ENCODE data around the gene EFCAB12. TPM values are rescaled to one million over a fixed set of nuclear protein-coding genes. Genes with fewer than 3 reads are reported as not detected.

EFCAB12 gene
- total and polyA plus RNA-seq, 2 of the 8 experiments (the other 6 are each of a cell fraction or from before 2014, with no cell fraction given), result 0.60 to 0.99 TPM

DNA sequence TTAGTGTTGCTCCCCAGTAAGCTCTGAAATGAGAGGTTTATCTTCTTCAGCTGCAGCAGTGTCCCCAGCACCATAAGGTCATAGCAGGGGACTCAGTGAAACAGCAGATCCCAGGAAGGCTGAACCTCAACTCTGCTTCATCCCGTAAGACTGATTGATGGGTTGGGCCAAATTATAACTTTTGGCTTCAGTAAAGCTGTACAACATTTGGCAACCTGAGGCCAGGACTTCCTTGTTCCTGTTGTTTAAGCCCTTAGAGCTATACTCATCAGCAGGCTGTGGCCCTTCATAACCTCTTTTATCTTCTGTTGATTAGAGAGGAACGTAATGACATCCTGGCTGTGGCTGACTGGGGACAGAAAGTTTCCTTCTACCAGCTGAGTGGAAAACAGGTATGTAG lies 40.6 kb upstream of the EFCAB12 start:
- Histone ChIP-seq H3K14ac (ENCODE audit: insufficient read length) (no peak overlapping the region), H3K18ac (ENCODE audit: extremely low read depth, low read length) (no peak overlapping the region), H2BK120ac (replicated peaks; ENCODE audit: low read depth, low read length) (no peak overlapping the region), H2BK15ac (ENCODE audit: low read length) (no peak overlapping the region), H3K27ac (ENCODE audit: low read depth, low read length) (no peak overlapping the region), H3K27me3 (replicated peaks in 1 of 4; ENCODE audit: control insufficient read depth in 3 of 4, extremely low read depth in 1 of 4, insufficient read depth in 3 of 4, low read length in 3 of 4) (no peaks in the 10 kb centered on the region), H3K4me2 (ENCODE audit: insufficient read depth in 1 of 2, low read depth in 2 of 2, low read length in 2 of 2) (no peak overlapping the region), H2AK5ac (ENCODE audit: low read depth, low read length) (no peak overlapping the region), H3K23me2 (ENCODE audit: low read depth, low read length) (no peaks in the 10 kb centered on the region; the same call in 1 of the 2 replicates), H3K4me3 (ENCODE audit: extremely low read depth in 1 of 4, insufficient read depth in 2 of 4, low read depth in 3 of 4, low read length in 4 of 4) (no peak overlapping the region), H3K23ac (ENCODE audit: insufficient read length) (no peak overlapping the region), H2BK5ac (ENCODE audit: low read depth, low read length) (no peak overlapping the region), H2BK12ac (ENCODE audit: low read depth, low read length) (no peak overlapping the region), H3K9me3 (ENCODE audit: insufficient read depth in 2 of 2, low read depth in 1 of 2, low read length in 1 of 2) (no peaks in the 10 kb centered on the region), H2BK20ac (ENCODE audit: low read length) (no peak overlapping the region), H4K20me1 (replicated peaks in 1 of 2; ENCODE audit: control insufficient read depth in 1 of 2, insufficient read depth in 2 of 2, low read length in 2 of 2) (no peaks in the 10 kb centered on the region), H4K8ac (ENCODE audit: extremely low read depth, insufficient read depth, low read length) (no peak overlapping the region), H3K79me1 (ENCODE audit: low read depth, low read length) (no peaks in the 10 kb centered on the region), H3K9ac (replicated peaks in 1 of 4; ENCODE audit: extremely low read depth in 1 of 4, low read depth in 3 of 4, low read length in 3 of 4) (no peak overlapping the region), H3K4ac (replicated peaks; ENCODE audit: insufficient read length, low read depth, low read length) (no peak overlapping the region), H3K56ac (replicated peaks; ENCODE audit: insufficient read length, low read depth, low read length) (no peak overlapping the region), H2AFZ (ENCODE audit: low read length) (no peak overlapping the region), H3K79me2 (ENCODE audit: control insufficient read depth in 1 of 2, insufficient read depth in 2 of 2, low read length in 2 of 2) (no peaks in the 10 kb centered on the region), H4K5ac (ENCODE audit: insufficient read length, low read depth, low read length) (no peak overlapping the region), H3K36me3 (ENCODE audit: control insufficient read depth in 2 of 4, insufficient read depth in 4 of 4, low read length in 3 of 4) (peaks cover 0 to 14% (median 4%) of the 10 kb centered on the region in 4 experiments; a peak in 5 of 8 replicates), H3K4me1 (replicated peaks in 1 of 4; ENCODE audit: control insufficient read depth in 3 of 4, insufficient read depth in 4 of 4, low read length in 3 of 4) (no peaks in the 10 kb centered on the region), H4K91ac (replicated peaks; ENCODE audit: insufficient read length, low read length) (no peak overlapping the region)
- DNase-seq (ENCODE audit: low read depth in 1 of 2, low spot score in 2 of 2), result no peak
- 96% methylated on average over 2 of the region's 2 CpGs; no CpG with 5 or more reads in 1 of the 2 experiments for WGBS, 2 experiments (ENCODE audit: extremely low coverage in 1 of 2, insufficient coverage in 1 of 2, insufficient read length in 1 of 2, insufficient replicate concordance in 2 of 2, low coverage in 1 of 2, low lambda C conversion rate in 2 of 2, missing lambda C conversion rate in 1 of 2)
- no peak for FAIRE-seq
- POLR2A ChIA-PET (ENCODE audit: partially characterized antibody), result no interaction called here
- TF ChIP-seq POLR2A (IDR thresholded peaks at IDR 0.05; ENCODE audit: control extremely low read depth in 1 of 2, low read depth in 2 of 2, low read length in 2 of 2) (no peak), SP4 (IDR thresholded peaks at IDR 0.05; ENCODE audit: low read length) (no peak), MAFK (IDR thresholded peaks at IDR 0.05; ENCODE audit: low read depth, low read length) (no peak), RXRA (IDR thresholded peaks at IDR 0.05; ENCODE audit: insufficient read depth, low read depth, low read length) (no peak), JUND (IDR thresholded peaks at IDR 0.05; ENCODE audit: low read length) (no peak), NANOG (IDR thresholded peaks at IDR 0.05; ENCODE audit: insufficient read depth, low read depth, low read length, poor library complexity, severe bottlenecking) (no peak), FOSL1 (IDR thresholded peaks at IDR 0.05; ENCODE audit: insufficient read depth, low read depth, low read length) (no peak), KDM5A (IDR thresholded peaks at IDR 0.05; ENCODE audit: low read length) (no peak), PHF8 (conservative IDR thresholded peaks at IDR 0.05; ENCODE audit: low read depth, low read length) (no peak), CTBP2 (IDR thresholded peaks at IDR 0.05; ENCODE audit: borderline replicate concordance, insufficient read depth, insufficient read length, low read length) (no peak), EP300 (IDR thresholded peaks at IDR 0.05; ENCODE audit: borderline replicate concordance in 1 of 2, low read depth in 2 of 2, low read length in 2 of 2) (no peak), SP2 (IDR thresholded peaks at IDR 0.05; ENCODE audit: low read length) (no peak)
- CTCF ChIA-PET (ENCODE audit: partially characterized antibody), result interaction anchor here (0.9 kb wide), 1 partner anchor 86 kb away, joined by 4 read pairs; no protein-coding TSS in a partner anchor

Measured in H1 (cell line).